ENCODE results near the gene LRRC74B. TPM values are rescaled to one million over a fixed set of nuclear protein-coding genes. Genes with fewer than 3 reads are reported as not detected.

Gene LRRC74B
- total RNA-seq, 4 donors from 2014 or later = 0.14 to 0.18 TPM; not detected in 2

- H3K36me3 ChIP-seq = no peaks in the 10 kb centered on the region
- H3K4me3 ChIP-seq = no peak overlapping the region
- intact Hi-C loops (cut with DNase I; ENCODE audit: low total_unique reads) = no loop called here
- H3K27me3 ChIP-seq = no peaks in the 10 kb centered on the region
- DNase-seq = no peak
- TF ChIP-seq CTCF (IDR thresholded peaks at IDR 0.05) (no peak), POLR2A (IDR thresholded peaks at IDR 0.05) (no peak)
- no peaks in the 10 kb centered on the region for H3K4me1 ChIP-seq
- no peak overlapping the region for H3K27ac ChIP-seq
- H3K9me3 ChIP-seq = no peaks in the 10 kb centered on the region
Measured at GRCh38 chr22:21073023-21073422, 27.3 kb downstream of the LRRC74B start.

DNA sequence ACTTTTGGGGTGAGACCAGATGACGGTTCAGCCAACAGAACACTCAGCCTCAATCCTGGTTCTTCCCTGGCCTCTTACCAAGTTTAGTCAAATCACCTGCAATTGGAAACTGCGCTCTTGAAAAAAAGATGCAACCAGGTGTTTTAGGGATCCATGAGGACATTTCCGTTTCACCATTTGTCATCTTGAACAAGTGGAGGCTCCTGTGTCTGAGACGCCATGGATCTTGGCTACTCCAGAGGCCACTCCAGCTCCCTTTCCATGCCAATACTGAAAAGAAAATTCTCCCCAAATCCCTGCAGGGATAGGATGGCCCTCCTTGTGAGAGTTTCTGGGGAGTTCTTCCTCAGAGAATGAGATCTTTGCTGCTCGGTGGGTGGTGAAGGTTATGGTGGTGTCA is 27.7 kb downstream of the LRRC74B start:
- no peaks in the 10 kb centered on the region for H3K27me3 ChIP-seq
- H3K9me3 ChIP-seq = no peaks in the 10 kb centered on the region
- DNase-seq = no peak
- intact Hi-C loops (cut with DNase I; ENCODE audit: low total_unique reads) = no loop called here
- no peaks in the 10 kb centered on the region for H3K36me3 ChIP-seq
- no peak overlapping the region for H3K27ac ChIP-seq
- no peak overlapping the region for H3K4me3 ChIP-seq
- H3K4me1 ChIP-seq = no peaks in the 10 kb centered on the region
- TF ChIP-seq POLR2A (IDR thresholded peaks at IDR 0.05) (no peak), CTCF (IDR thresholded peaks at IDR 0.05) (no peak)

DNA sequence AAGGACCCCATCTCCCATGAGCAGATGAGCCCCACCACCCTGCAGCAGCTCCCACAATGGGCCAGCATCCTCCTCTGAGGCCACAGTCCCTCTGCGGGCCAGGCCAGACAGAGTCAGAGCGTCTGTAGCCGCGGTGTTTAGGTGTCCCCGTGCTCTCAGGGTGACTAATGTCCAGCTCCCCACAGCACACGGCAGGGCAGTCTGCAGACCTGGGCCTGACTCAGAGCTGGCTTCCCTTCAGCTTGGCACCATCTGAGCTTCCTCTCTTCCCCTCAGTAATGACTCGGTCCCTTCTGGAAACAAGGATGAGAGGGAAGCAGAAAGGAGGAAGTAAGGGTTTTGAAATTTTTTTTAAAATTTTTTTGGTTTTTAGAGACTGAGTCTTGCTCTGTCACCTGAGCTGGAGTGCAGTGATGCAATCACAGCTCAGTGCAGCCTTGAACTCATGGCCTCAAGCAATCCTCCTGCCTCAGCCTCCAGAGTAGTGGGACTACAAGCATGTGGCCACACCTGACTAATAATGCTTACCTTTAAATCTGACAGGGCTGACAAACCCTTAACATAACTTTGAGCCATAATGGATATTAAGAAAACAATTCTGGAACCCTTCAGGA is 28.5 kb downstream of the LRRC74B start:
- intact Hi-C loops (cut with DNase I; ENCODE audit: low total_unique reads) = no loop called here
- DNase-seq = no peak
- TF ChIP-seq CTCF (IDR thresholded peaks at IDR 0.05) (no peak), POLR2A (IDR thresholded peaks at IDR 0.05) (no peak)
- Histone ChIP-seq H3K9me3 (no peaks in the 10 kb centered on the region), H3K4me1 (no peaks in the 10 kb centered on the region), H3K4me3 (no peak overlapping the region), H3K27me3 (no peaks in the 10 kb centered on the region), H3K36me3 (no peaks in the 10 kb centered on the region), H3K27ac (no peak overlapping the region)

DNA sequence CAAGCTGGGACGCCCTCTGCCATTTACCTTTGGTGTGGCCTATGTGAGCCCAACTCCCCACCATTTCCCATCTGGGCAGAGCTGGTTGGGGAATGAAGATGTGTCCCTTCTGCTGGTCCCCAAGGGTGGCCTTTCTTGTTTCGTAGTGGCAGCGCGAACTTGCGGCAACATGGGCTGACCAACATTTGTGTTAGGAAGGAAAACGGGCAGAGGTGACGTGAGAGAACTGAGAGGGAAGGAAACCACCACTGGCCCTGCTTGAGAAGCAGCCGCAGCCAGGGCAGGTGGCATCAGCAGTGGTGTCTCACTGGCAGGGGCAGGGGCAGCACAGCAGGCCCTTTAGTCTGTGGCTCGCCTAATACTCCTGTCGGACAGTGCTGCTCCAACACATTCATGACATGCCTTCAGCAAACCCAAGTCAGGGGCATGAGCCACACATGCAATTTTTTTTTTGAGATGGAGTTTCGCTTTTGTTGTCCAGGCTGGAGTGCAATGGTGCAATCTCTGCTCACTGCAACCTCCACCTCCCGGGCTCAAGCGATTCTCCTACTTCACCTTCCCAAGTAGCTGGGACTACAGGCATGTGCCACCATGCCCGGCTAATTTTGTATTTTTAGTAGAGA is 29.9 kb downstream of the LRRC74B start:
- no peaks in the 10 kb centered on the region for H3K27me3 ChIP-seq
- H3K4me3 ChIP-seq = no peak overlapping the region
- H3K36me3 ChIP-seq = no peaks in the 10 kb centered on the region
- no peaks in the 10 kb centered on the region for H3K4me1 ChIP-seq
- no peaks in the 10 kb centered on the region for H3K9me3 ChIP-seq
- H3K27ac ChIP-seq = no peak overlapping the region
- TF ChIP-seq CTCF (IDR thresholded peaks at IDR 0.05) (no peak), POLR2A (IDR thresholded peaks at IDR 0.05) (no peak)
- intact Hi-C loops (cut with DNase I; ENCODE audit: low total_unique reads) = no loop called here
- no peak for DNase-seq

DNA sequence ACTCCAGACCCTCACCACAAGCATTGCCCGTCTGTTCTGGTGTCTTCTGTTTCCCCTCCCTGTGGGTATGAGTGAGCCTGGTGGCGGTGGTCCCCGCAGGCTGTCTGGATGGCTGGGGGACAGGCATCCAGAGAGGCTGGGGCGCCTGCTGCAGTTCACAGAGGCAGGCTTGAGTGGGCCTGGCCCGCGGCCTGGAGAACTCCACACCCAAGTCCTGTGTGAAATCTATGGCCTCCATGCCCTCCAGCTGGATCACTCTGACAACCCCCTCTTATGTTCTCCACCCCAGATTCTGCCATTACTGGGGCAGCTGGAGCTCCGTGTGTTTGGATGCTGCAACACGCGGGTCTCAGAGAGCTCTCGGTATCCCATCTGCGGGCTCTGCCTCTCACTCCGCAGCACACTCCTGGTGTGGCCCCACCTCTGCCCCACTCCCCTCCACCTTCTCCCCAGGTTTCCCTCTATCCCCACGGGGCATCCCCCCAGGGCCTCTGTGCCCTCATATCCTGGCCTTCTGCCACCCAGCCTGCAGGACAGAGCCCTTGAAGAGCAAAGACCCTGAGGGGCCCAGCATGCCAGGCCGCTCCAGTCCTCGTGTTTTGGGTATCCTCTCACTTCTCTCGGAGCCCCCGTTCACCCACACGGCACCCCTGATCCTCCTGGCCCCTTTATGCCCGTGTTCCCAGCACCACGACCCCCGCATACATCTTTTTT is 31.3 kb downstream of the LRRC74B start:
- Histone ChIP-seq H3K4me3 (no peak overlapping the region), H3K4me1 (no peaks in the 10 kb centered on the region), H3K36me3 (no peaks in the 10 kb centered on the region), H3K27ac (no peak overlapping the region), H3K9me3 (no peaks in the 10 kb centered on the region), H3K27me3 (no peaks in the 10 kb centered on the region)
- no peak for DNase-seq
- intact Hi-C loops (cut with DNase I; ENCODE audit: low total_unique reads) = no loop called here
- TF ChIP-seq CTCF (IDR thresholded peaks at IDR 0.05) (no peak), POLR2A (IDR thresholded peaks at IDR 0.05) (no peak)

Data from uterus (tissue), 4 donors.